Measurements from ENCODE around the gene ACAP1.
"Not testable (repeated sequence)": the region's sequence is repeated elsewhere in the genome, so short reads cannot be mapped to it uniquely, and the experiment has no call there.

ACAP1 gene

DNA sequence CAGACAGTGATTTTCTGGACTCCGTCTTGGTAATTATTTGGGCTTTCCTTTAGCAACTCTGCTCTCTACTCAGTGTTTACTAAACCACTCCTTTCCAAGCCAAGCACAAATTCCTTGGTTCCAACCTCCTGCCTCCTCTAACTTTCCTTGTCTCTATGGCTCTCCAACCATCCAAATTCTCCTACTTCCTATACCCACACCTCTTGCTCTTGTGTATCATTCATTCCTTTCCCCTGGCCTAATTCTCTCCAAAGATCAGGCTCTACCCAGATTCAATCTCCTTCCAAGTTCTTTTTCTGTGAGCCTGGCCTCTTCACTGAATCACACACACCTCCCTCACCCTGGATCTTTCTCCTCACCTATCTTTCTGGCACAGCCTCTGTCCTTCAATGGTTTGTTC is 8.3 kb upstream of the ACAP1 start:
- no peaks in the 10 kb centered on the region for H3K9me3 Mint-ChIP-seq
- H3K4me1 Mint-ChIP-seq (ENCODE audit: low read depth in 2 of 2) = peaks cover 28 to 31% of the 10 kb centered on the region in 2 donors
- DNase-seq (no peak), ATAC-seq (replicated peaks) (no peak)
- H3K36me3 Mint-ChIP-seq (ENCODE audit: insufficient read depth) = peaks cover 18% of the 10 kb centered on the region
- H3K4me3 Mint-ChIP-seq = peak overlapping the region; percentile 92 to 95
- no peaks in the 10 kb centered on the region for H3K27me3 Mint-ChIP-seq
- H3K27ac Mint-ChIP-seq = peak overlapping the region in 1 of 2 donors; percentile 92

- H3K36me3 Mint-ChIP-seq (ENCODE audit: insufficient read depth) = peaks cover 18% of the 10 kb centered on the region
- H3K4me1 Mint-ChIP-seq (ENCODE audit: low read depth in 2 of 2) = peaks cover 28 to 35% of the 10 kb centered on the region in 2 donors
- H3K27me3 Mint-ChIP-seq = no peaks in the 10 kb centered on the region
- peak; percentile 24 for ATAC-seq (replicated peaks)
- no peak for DNase-seq
- H3K27ac Mint-ChIP-seq = peak within 1 kb of the TSS; percentile 92 to 97
- no peaks in the 10 kb centered on the region for H3K9me3 Mint-ChIP-seq
- H3K4me3 Mint-ChIP-seq = peak within 1 kb of the TSS; percentile 92 to 95
These were observed 7.4 kb upstream of the ACAP1 start, which contains the start of gene NEURL4 for GRCh38 chr17:7328840-7329373. Gene NEURL4, minus strand, starts transcription at chr17:7329335. Its CDS starts 23 bp downstream, at chr17:7329312.

DNA sequence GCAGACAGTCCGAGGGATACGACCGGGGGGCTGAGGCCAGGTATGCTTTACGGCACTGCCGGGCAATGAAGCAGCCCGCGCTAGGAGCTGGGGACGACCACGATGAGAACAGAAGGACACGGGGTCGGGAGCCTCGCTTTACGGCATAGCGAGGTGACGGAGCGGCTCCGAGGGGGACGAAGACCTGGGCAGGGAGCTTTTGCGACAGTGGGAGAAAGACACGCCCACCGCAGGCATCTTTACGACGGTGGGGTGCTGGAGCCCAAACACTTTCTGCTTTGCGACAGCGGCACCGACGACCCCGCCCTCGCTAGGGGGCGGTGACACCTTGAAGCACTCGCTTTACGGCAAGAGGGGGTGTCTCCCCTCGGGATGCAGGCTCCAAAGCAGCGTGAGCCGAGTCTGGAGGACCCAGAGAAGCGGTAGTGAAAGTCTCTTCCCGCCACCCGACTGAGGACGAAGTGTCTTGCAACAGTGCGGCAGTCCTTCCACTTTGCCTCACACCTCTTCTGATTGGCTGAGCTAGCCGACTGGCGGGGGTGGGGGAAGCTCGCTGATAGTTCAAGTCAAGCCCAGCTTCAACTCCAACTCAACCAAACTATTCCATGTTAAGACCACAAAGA is 6.8 kb upstream of the ACAP1 start:
- peak overlapping the region; percentile 92 to 95 for H3K4me3 Mint-ChIP-seq
- H3K36me3 Mint-ChIP-seq (ENCODE audit: insufficient read depth) = peaks cover 18% of the 10 kb centered on the region
- no peaks in the 10 kb centered on the region for H3K27me3 Mint-ChIP-seq
- H3K27ac Mint-ChIP-seq = peak overlapping the region; percentile 92 to 97
- ATAC-seq (replicated peaks) = peak; percentile 70
- DNase-seq = peak; percentile 92 to 94 (median 93)
- no peaks in the 10 kb centered on the region for H3K9me3 Mint-ChIP-seq
- peaks cover 23 to 30% of the 10 kb centered on the region in 2 donors for H3K4me1 Mint-ChIP-seq (ENCODE audit: low read depth in 2 of 2)

- no peaks in the 10 kb centered on the region for H3K9me3 Mint-ChIP-seq
- peak; percentile 61 for ATAC-seq (replicated peaks)
- H3K36me3 Mint-ChIP-seq (ENCODE audit: insufficient read depth) = peaks cover 18% of the 10 kb centered on the region
- peak overlapping the region; percentile 92 to 95 for H3K4me3 Mint-ChIP-seq
- H3K27me3 Mint-ChIP-seq = no peaks in the 10 kb centered on the region
- H3K27ac Mint-ChIP-seq = peak overlapping the region; percentile 92 to 97
- DNase-seq = peak in 2 of 3 experiments; percentile 61 to 70
- H3K4me1 Mint-ChIP-seq (ENCODE audit: low read depth in 2 of 2) = peaks cover 23 to 33% of the 10 kb centered on the region in 2 donors
These were observed 6.2 kb upstream of the ACAP1 start for GRCh38 chr17:7329997-7330637.

GRCh38 chr17:7330638-7331015 is 5.7 kb upstream of the ACAP1 start:
- Mint-ChIP-seq H3K4me3 (peak overlapping the region; percentile 92 to 95), H3K9me3 (no peaks in the 10 kb centered on the region), H3K36me3 (ENCODE audit: insufficient read depth) (peaks cover 22% of the 10 kb centered on the region), H3K27ac (peak overlapping the region in 1 of 2 donors; percentile 97), H3K27me3 (no peaks in the 10 kb centered on the region), H3K4me1 (ENCODE audit: low read depth in 2 of 2) (peaks cover 28 to 38% of the 10 kb centered on the region in 2 donors)
- ATAC-seq (replicated peaks) = no peak
- DNase-seq = no peak

GRCh38 chr17:7332111-7332510 is 4.2 kb upstream of the ACAP1 start:
- DNase-seq (no peak), ATAC-seq (replicated peaks) (no peak)
- Mint-ChIP-seq H3K27ac (peak overlapping the region in 1 of 2 donors; percentile 58), H3K4me1 (ENCODE audit: low read depth in 2 of 2) (peaks cover 37 to 47% of the 10 kb centered on the region in 2 donors), H3K27me3 (no peaks in the 10 kb centered on the region), H3K9me3 (no peaks in the 10 kb centered on the region), H3K4me3 (peak overlapping the region; percentile 12 to 38), H3K36me3 (ENCODE audit: insufficient read depth) (peaks cover 23% of the 10 kb centered on the region)

DNA sequence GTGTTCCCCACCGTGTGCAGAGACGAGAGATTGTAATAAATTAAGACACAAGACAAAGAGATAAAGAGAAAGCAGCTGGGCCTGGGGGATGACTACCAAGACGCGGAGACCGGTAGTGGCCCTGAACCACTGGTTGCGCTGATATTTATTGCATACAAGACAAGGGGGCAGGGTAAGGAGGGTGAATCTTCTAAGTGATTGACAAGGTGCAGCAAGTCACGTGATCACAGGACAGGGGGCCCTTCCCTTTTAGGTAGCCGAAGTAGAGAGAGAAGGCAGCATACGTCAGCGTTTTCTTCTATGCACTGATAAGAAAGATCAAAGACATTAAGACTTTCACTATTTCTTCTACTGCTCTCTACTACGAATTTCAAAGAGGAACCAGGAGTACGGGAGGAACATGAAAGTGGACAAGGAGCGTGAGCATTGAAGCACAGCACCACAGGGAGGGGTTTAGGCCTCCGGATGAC is 3.7 kb upstream of the ACAP1 start:
- peaks cover 27% of the 10 kb centered on the region for H3K36me3 Mint-ChIP-seq (ENCODE audit: insufficient read depth)

DNA sequence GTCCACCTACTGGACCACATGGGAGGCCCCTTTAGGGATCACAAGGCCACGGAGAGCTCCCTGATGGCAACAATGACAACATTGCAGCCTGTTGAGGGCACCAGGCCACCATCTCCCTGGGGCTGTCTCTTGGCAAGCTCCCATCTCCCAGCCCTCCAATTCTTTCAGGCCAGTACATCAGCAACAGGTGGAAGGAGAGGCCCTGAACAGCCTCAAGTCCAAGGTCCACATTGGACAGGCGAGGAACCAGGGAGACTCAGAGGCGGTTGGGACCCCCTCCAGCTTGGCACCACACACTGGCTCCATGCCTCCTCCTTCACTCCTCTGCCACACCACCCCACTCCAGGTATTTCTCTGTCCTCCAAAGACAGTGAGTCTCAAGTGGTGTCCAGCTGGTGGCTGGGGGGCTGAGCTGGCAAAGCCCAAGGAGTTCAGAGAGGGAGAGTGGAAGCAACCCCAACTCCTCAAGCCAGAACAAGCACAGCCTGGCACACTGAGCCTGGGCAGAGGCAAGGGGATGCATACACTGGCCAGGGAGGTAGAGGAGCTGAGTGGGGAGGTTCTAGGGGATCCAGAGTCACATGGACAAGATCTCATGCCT is 1.3 kb upstream of the ACAP1 start:
- peaks cover 29 to 46% of the 10 kb centered on the region in 2 donors for H3K4me1 Mint-ChIP-seq (ENCODE audit: low read depth in 2 of 2)
- DNase-seq (no peak), ATAC-seq (replicated peaks) (no peak)
- H3K9me3 Mint-ChIP-seq = no peaks in the 10 kb centered on the region
- peaks cover 30% of the 10 kb centered on the region for H3K36me3 Mint-ChIP-seq (ENCODE audit: insufficient read depth)
- H3K27ac Mint-ChIP-seq = peak overlapping the region; percentile 91 to 94
- peak overlapping the region; percentile 96 to 97 for H3K4me3 Mint-ChIP-seq
- H3K27me3 Mint-ChIP-seq = no peaks in the 10 kb centered on the region

More for the DNA sequence above, 3.7 kb upstream of the ACAP1 start:
- Mint-ChIP-seq H3K4me3 (peak overlapping the region in 1 of 2 donors; percentile 38), H3K27ac (peak overlapping the region in 1 of 2 donors; percentile 58), H3K4me1 (ENCODE audit: low read depth in 2 of 2) (peaks cover 39 to 53% of the 10 kb centered on the region in 2 donors)
- ATAC-seq (replicated peaks); H3K27me3 Mint-ChIP-seq; DNase-seq; H3K9me3 Mint-ChIP-seq: not testable (repeated sequence)

DNA sequence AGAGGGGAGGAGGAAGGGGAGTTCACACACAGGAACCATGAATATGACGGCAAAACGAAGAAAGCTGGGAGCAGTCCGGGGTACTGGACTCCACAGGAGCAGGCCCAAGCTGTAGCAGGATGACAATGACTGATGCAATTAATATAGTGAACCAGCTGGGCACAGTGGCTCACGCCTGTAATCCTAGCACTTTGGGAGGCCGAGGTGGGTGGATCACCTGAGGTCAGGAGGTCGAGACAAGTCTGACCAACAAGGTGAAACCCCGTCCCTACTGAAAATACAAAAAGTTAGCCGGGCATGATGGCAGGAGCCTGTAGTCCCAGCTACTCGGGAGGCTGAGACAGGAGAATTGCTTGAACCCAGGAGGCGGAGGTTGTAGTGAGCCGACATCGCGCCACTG is 564 bp upstream of the ACAP1 start:
- not testable (repeated sequence) for ATAC-seq (replicated peaks)

DNA sequence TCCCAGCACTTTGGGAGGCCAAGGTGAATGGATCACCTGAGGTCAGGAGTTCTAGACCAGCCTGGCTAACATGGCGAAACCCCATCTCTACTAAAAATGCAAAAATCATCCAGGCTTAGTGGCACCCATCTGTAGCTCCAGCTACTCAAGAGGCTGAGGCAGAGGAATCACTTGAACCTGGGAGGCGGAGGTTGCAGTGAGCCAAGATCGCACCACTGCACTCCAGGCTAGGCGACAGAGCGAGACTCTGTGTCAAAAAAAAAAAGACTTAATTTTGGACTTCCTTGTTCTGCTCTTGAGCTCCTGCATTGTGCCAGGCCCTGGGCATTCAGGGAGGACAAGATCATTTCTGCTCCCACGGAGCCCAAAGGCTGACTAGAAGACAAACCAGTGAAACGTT is 1.3 kb downstream of the ACAP1 start:
- ATAC-seq (replicated peaks); H3K27me3 Mint-ChIP-seq; DNase-seq; H3K9me3 Mint-ChIP-seq: not testable (repeated sequence)
- Mint-ChIP-seq H3K4me1 (ENCODE audit: low read depth in 2 of 2) (peaks cover 31 to 42% of the 10 kb centered on the region in 2 donors), H3K4me3 (peak overlapping the region; percentile 96 to 97), H3K27ac (peak overlapping the region; percentile 91 to 94), H3K36me3 (ENCODE audit: insufficient read depth) (peaks cover 49% of the 10 kb centered on the region)

More for the DNA sequence above, 564 bp upstream of the ACAP1 start:
- H3K27me3 Mint-ChIP-seq, DNase-seq, H3K9me3 Mint-ChIP-seq: not testable (repeated sequence)
- H3K27ac Mint-ChIP-seq = peak overlapping the region; percentile 91 to 94
- peaks cover 27 to 42% of the 10 kb centered on the region in 2 donors for H3K4me1 Mint-ChIP-seq (ENCODE audit: low read depth in 2 of 2)
- peaks cover 37% of the 10 kb centered on the region for H3K36me3 Mint-ChIP-seq (ENCODE audit: insufficient read depth)
- peak overlapping the region; percentile 96 to 97 for H3K4me3 Mint-ChIP-seq

DNA sequence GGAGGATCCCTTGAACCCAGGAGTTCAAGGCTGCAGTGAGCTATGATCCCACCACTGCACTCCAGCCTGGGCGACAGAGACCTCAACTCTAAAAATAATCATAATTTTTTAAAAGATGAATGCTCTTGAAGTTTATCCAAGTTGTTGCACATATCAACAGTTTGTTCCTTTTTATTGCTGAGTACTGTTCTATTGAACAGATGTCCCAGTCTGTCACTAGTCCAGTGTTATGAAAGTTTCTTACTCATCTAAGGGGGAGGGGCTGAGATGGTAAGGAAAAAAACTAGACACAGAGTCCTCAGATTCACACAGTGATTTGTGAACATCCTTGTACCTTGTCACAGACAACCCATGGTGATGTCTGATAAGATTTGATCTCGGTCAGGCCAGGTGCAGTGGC is 3.9 kb downstream of the ACAP1 start:
- H3K27ac Mint-ChIP-seq = peak overlapping the region; percentile 19 to 23
- H3K36me3 Mint-ChIP-seq (ENCODE audit: insufficient read depth) = peaks cover 74% of the 10 kb centered on the region

DNA sequence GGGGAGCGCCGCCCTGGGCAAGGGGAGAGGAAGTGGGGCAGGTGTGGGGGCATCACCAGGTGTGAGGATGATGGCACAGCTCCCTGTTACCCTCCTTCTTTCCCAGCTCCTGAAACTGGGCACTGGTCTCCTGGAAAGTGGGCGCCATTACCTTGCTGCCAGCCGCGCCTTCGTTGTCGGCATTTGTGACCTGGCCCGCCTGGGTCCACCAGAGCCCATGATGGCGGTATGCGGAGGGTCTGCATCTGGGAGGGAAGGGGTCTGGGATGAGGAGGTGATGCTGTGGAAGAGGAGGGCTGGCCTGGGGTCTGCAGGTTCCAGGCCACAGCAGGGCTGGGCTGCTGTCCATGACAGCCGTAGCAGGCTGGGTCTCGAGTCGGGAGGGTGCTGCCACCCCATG is 5.5 kb downstream of the ACAP1 start:
- peaks cover 26 to 29% of the 10 kb centered on the region in 2 donors for H3K4me1 Mint-ChIP-seq (ENCODE audit: low read depth in 2 of 2)
- ATAC-seq (replicated peaks) = no peak
- no peak overlapping the region for H3K4me3 Mint-ChIP-seq
- H3K9me3 Mint-ChIP-seq = no peaks in the 10 kb centered on the region
- no peaks in the 10 kb centered on the region for H3K27me3 Mint-ChIP-seq
- DNase-seq = no peak
- peaks cover 83% of the 10 kb centered on the region for H3K36me3 Mint-ChIP-seq (ENCODE audit: insufficient read depth)
- H3K27ac Mint-ChIP-seq = peak overlapping the region; percentile 22 to 68

More for the DNA sequence above, 3.9 kb downstream of the ACAP1 start:
- DNase-seq = no peak
- no peak for ATAC-seq (replicated peaks)
- H3K9me3 Mint-ChIP-seq = no peaks in the 10 kb centered on the region
- peak overlapping the region in 1 of 2 donors; percentile 29 for H3K4me3 Mint-ChIP-seq
- H3K4me1 Mint-ChIP-seq (ENCODE audit: low read depth in 2 of 2) = peaks cover 37 to 40% of the 10 kb centered on the region in 2 donors
- no peaks in the 10 kb centered on the region for H3K27me3 Mint-ChIP-seq

- H3K9me3 Mint-ChIP-seq = no peaks in the 10 kb centered on the region
- H3K36me3 Mint-ChIP-seq (ENCODE audit: insufficient read depth) = peaks cover 85% of the 10 kb centered on the region
- no peak overlapping the region for H3K4me3 Mint-ChIP-seq
- ATAC-seq (replicated peaks) = no peak
- H3K27ac Mint-ChIP-seq = peak overlapping the region in 1 of 2 donors; percentile 38
- no peaks in the 10 kb centered on the region for H3K27me3 Mint-ChIP-seq
- H3K4me1 Mint-ChIP-seq (ENCODE audit: low read depth in 2 of 2) = peaks cover 15 to 21% of the 10 kb centered on the region in 2 donors
- DNase-seq = no peak
These were observed 6.9 kb downstream of the ACAP1 start for GRCh38 chr17:7343250-7343649.
